Measurements from ENCODE around the gene ARHGAP26.

DNA sequence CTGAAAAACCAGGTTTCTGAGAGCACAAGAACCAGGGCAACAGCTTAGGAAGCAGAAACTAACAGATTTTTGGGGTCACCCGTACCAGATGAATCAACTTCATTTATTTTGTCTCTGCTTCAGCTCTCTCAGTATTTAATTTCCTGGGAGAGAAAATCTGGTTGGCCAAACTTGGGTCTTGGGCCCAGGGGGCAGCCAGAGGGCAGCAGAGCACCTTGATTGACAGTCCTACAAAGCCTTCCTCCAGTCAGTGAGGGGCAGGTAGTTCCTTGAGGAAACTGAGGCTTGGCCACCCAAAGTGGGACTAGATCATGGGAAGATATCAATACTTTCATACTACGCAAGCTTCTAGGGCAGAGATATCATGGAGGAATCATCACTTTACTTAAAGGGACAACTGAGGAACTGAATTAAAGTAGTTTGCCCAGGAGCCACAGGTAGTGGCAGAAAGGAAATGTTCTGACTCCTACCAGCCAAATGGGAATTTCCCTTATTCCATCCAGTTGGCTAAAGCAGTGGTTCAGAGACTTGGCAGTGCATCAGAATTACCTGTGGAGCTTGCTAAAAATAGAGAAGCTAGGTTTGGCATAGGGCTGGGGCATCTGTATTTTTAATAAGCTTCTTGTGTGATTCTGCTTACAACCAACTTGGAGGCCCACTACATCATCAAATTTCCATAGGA, 21.5 kb upstream of the ARHGAP26 start:
- no peak for TF ChIP-seq SUZ12 (IDR thresholded peaks at IDR 0.05; ENCODE audit: extremely low read depth, insufficient read depth, insufficient read length)
- no peak for TF ChIP-seq YY1 (IDR thresholded peaks at IDR 0.05; ENCODE audit: insufficient read depth, insufficient read length)
- TF ChIP-seq ZNF274 (IDR thresholded peaks at IDR 0.05; ENCODE audit: low read depth, low read length): no peak

Measured in NT2/D1 (cell line).